ENCODE results near the gene C10orf105.

The C10orf105 gene

DNA sequence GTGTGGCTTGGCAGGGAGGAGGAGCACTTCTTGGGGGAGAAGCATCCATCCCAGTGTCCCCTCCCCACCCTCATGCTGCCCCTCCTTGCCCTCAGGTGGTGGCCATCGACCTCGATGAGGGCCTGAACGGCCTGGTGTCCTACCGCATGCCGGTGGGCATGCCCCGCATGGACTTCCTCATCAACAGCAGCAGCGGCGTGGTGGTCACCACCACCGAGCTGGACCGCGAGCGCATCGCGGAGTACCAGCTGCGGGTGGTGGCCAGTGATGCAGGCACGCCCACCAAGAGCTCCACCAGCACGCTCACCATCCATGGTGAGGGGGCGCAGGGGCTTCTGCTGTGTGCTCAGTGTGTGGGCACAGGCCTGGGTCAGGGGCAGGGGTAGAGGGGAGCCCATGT, 14.8 kb downstream of the C10orf105 start:
- Histone ChIP-seq H3F3A (ENCODE audit: insufficient read depth, low read length) (no peaks in the 10 kb centered on the region), H3K9ac (ENCODE audit: low read length) (no peak overlapping the region), H2AFZ (ENCODE audit: low read length) (no peak overlapping the region), H3K27ac (ENCODE audit: low read depth, low read length, poor library complexity, severe bottlenecking) (no peak overlapping the region), H3K4me1 (ENCODE audit: insufficient read depth, low read length, severe bottlenecking) (peaks cover 3% of the 10 kb centered on the region), H3K4me3 (ENCODE audit: low read depth, low read length, poor library complexity, severe bottlenecking) (no peak overlapping the region), H4K20me1 (ENCODE audit: insufficient read depth, low read length) (no peaks in the 10 kb centered on the region), H3K9me2 (ENCODE audit: low read depth, low read length) (no peaks in the 10 kb centered on the region), H3K79me2 (ENCODE audit: insufficient read depth, low read length) (no peaks in the 10 kb centered on the region), H3K9me3 (ENCODE audit: low read length) (no peaks in the 10 kb centered on the region), H3K27me3 (ENCODE audit: insufficient read depth, low read length) (peaks cover 19% of the 10 kb centered on the region; the same call in 1 of the 2 replicates), H3K4me2 (ENCODE audit: low read length) (no peak overlapping the region), H3K36me3 (ENCODE audit: insufficient read depth, low read length) (no peaks in the 10 kb centered on the region)
- TF ChIP-seq CTCF (IDR thresholded peaks at IDR 0.05; ENCODE audit: low read length) (no peak), EZH2 (IDR thresholded peaks at IDR 0.05; ENCODE audit: borderline replicate concordance, low read length) (no peak)

GRCh38 chr10:71703577-71703976, 16.0 kb downstream of the C10orf105 start:
- no peaks in the 10 kb centered on the region for H4K20me1 ChIP-seq (ENCODE audit: insufficient read depth, low read length)
- TF ChIP-seq CTCF (IDR thresholded peaks at IDR 0.05; ENCODE audit: low read length) (no peak), EZH2 (IDR thresholded peaks at IDR 0.05; ENCODE audit: borderline replicate concordance, low read length) (no peak)
- H3F3A ChIP-seq (ENCODE audit: insufficient read depth, low read length): no peaks in the 10 kb centered on the region
- H2AFZ ChIP-seq (ENCODE audit: low read length): no peak overlapping the region
- no peak overlapping the region for H3K4me3 ChIP-seq (ENCODE audit: low read depth, low read length, poor library complexity, severe bottlenecking)
- H3K79me2 ChIP-seq (ENCODE audit: insufficient read depth, low read length): no peaks in the 10 kb centered on the region
- no peaks in the 10 kb centered on the region for H3K9me2 ChIP-seq (ENCODE audit: low read depth, low read length)
- no peak overlapping the region for H3K27ac ChIP-seq (ENCODE audit: low read depth, low read length, poor library complexity, severe bottlenecking)
- H3K4me1 ChIP-seq (ENCODE audit: insufficient read depth, low read length, severe bottlenecking): peaks cover 3% of the 10 kb centered on the region
- H3K9ac ChIP-seq (ENCODE audit: low read length): no peak overlapping the region
- no peaks in the 10 kb centered on the region for H3K9me3 ChIP-seq (ENCODE audit: low read length)
- H3K4me2 ChIP-seq (ENCODE audit: low read length): no peak overlapping the region
- H3K36me3 ChIP-seq (ENCODE audit: insufficient read depth, low read length): no peaks in the 10 kb centered on the region
- H3K27me3 ChIP-seq (ENCODE audit: insufficient read depth, low read length): peaks cover 19% of the 10 kb centered on the region; the same call in 1 of the 2 replicates

- H3K4me1 ChIP-seq (ENCODE audit: insufficient read depth, low read length, severe bottlenecking): no peaks in the 10 kb centered on the region
- H4K20me1 ChIP-seq (ENCODE audit: insufficient read depth, low read length): no peaks in the 10 kb centered on the region
- no peaks in the 10 kb centered on the region for H3K36me3 ChIP-seq (ENCODE audit: insufficient read depth, low read length)
- no peaks in the 10 kb centered on the region for H3F3A ChIP-seq (ENCODE audit: insufficient read depth, low read length)
- no peak overlapping the region for H3K27ac ChIP-seq (ENCODE audit: low read depth, low read length, poor library complexity, severe bottlenecking)
- H3K4me2 ChIP-seq (ENCODE audit: low read length): no peak overlapping the region
- H3K9me2 ChIP-seq (ENCODE audit: low read depth, low read length): no peaks in the 10 kb centered on the region
- H3K9ac ChIP-seq (ENCODE audit: low read length): no peak overlapping the region
- no peak for TF ChIP-seq EZH2 (IDR thresholded peaks at IDR 0.05; ENCODE audit: borderline replicate concordance, low read length)
- TF ChIP-seq CTCF (IDR thresholded peaks at IDR 0.05; ENCODE audit: low read length): no peak
- no peak overlapping the region for H2AFZ ChIP-seq (ENCODE audit: low read length)
- peaks cover 8% of the 10 kb centered on the region; the same call in 1 of the 2 replicates for H3K27me3 ChIP-seq (ENCODE audit: insufficient read depth, low read length)
- H3K4me3 ChIP-seq (ENCODE audit: low read depth, low read length, poor library complexity, severe bottlenecking): no peak overlapping the region
- H3K79me2 ChIP-seq (ENCODE audit: insufficient read depth, low read length): no peaks in the 10 kb centered on the region
- no peaks in the 10 kb centered on the region for H3K9me3 ChIP-seq (ENCODE audit: low read length)
These were observed 18.0 kb downstream of the C10orf105 start for GRCh38 chr10:71701496-71702132.

Measured in OCI-LY1 (cell line).